ENCODE results near the gene LRRC75A.

Gene LRRC75A

GRCh38 chr17:16419929-16420271, 72.1 kb downstream of the LRRC75A start:
- TF ChIP-seq FOXP2 (optimal IDR thresholded peaks at IDR 0.05; ENCODE audit: borderline replicate concordance, extremely low read depth, extremely low read length, insufficient read depth), result no peak
- TF ChIP-seq TAF1 (IDR thresholded peaks at IDR 0.05; ENCODE audit: borderline replicate concordance, insufficient read depth, low read length), result no peak
- TF ChIP-seq REST (IDR thresholded peaks at IDR 0.05; ENCODE audit: insufficient read depth in 1 of 2, low read depth in 2 of 2, low read length in 2 of 2), result no peak
- no peak for TF ChIP-seq SIN3A (IDR thresholded peaks at IDR 0.05; ENCODE audit: borderline replicate concordance, insufficient read depth, low read length)
- TF ChIP-seq POLR2AphosphoS5 (IDR thresholded peaks at IDR 0.05; ENCODE audit: low read depth, low read length), result no peak

- TF ChIP-seq SIN3A (IDR thresholded peaks at IDR 0.05; ENCODE audit: borderline replicate concordance, insufficient read depth, low read length), result no peak
- TF ChIP-seq REST (IDR thresholded peaks at IDR 0.05; ENCODE audit: insufficient read depth in 1 of 2, low read depth in 2 of 2, low read length in 2 of 2), result no peak
- no peak for TF ChIP-seq TAF1 (IDR thresholded peaks at IDR 0.05; ENCODE audit: borderline replicate concordance, insufficient read depth, low read length)
- TF ChIP-seq FOXP2 (optimal IDR thresholded peaks at IDR 0.05; ENCODE audit: borderline replicate concordance, extremely low read depth, extremely low read length, insufficient read depth), result no peak
- TF ChIP-seq POLR2AphosphoS5 (IDR thresholded peaks at IDR 0.05; ENCODE audit: low read depth, low read length), result no peak
Measured at GRCh38 chr17:16419074-16419928, 72.7 kb downstream of the LRRC75A start.

GRCh38 chr17:16418685-16419068, 73.3 kb downstream of the LRRC75A start:
- TF ChIP-seq TAF1 (IDR thresholded peaks at IDR 0.05; ENCODE audit: borderline replicate concordance, insufficient read depth, low read length) (no peak), POLR2AphosphoS5 (IDR thresholded peaks at IDR 0.05; ENCODE audit: low read depth, low read length) (no peak), REST (IDR thresholded peaks at IDR 0.05; ENCODE audit: insufficient read depth in 1 of 2, low read depth in 2 of 2, low read length in 2 of 2) (no peak; a peak in 1 of 4 replicates), FOXP2 (optimal IDR thresholded peaks at IDR 0.05; ENCODE audit: borderline replicate concordance, extremely low read depth, extremely low read length, insufficient read depth) (no peak)

- peak; percentile 44 to 52; a peak in 1 of 4 replicates for TF ChIP-seq REST (IDR thresholded peaks at IDR 0.05; ENCODE audit: insufficient read depth in 1 of 2, low read depth in 2 of 2, low read length in 2 of 2)
- no peak for TF ChIP-seq SIN3A (IDR thresholded peaks at IDR 0.05; ENCODE audit: borderline replicate concordance, insufficient read depth, low read length)
- no peak for TF ChIP-seq FOXP2 (optimal IDR thresholded peaks at IDR 0.05; ENCODE audit: borderline replicate concordance, extremely low read depth, extremely low read length, insufficient read depth)
Measured at GRCh38 chr17:16417896-16418684, 73.9 kb downstream of the LRRC75A start.
